Glomerular endothelial cell (primary cell): Measurements from ENCODE around the gene KCTD2. TPM values are rescaled to one million over a fixed set of nuclear protein-coding genes. Genes with fewer than 3 reads are reported as not detected.
A peak's percentile ranks its signal among the peaks of the same experiment; 100 is the strongest.

ENCODE experiments used
- DNase-seq: peaks from one replicate; pipeline ENCODE4 v3.0.0-alpha.2; 2011; ENCODE audit warnings: low read depth, low spot score; ENCODE audit errors: extremely low read depth
- total RNA-seq: library from RNA; depleted of rRNA; stranded (reverse); fragments of >200 nt; gene quantifications from 2 replicates; pipeline ENCODE4 v1.2.3, GENCODE V29; 2015

The KCTD2 gene
- total RNA-seq, 1 donor from 2014 or later: 18.6 TPM

DNA sequence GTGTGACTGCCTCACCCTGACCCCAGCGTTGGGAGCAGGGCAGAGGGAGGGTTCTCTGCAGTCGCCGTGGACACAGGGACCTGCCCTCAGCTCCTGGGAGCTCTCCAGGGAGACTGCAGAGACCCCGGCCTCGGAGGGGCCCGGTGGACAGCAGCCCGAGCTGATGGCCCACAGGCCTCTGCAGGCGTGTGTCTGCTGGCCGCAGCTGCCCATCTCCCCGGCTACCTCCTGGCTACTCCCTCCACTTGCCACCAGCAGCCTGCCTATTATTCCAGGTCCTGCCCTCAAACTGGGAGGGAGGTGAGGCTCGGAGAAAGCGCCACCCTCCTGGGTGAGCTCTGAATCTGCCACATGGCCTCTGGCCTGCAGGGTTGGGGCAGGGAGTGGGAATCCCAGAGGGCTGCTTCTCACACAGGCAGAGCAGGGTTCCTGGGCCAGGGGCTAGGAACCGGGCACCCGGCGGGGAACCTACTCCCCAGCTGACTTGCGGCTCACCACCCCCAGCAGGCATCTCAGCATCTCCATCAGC, 47.9 kb downstream of the KCTD2 start:
- DNase-seq: no peak

DNA sequence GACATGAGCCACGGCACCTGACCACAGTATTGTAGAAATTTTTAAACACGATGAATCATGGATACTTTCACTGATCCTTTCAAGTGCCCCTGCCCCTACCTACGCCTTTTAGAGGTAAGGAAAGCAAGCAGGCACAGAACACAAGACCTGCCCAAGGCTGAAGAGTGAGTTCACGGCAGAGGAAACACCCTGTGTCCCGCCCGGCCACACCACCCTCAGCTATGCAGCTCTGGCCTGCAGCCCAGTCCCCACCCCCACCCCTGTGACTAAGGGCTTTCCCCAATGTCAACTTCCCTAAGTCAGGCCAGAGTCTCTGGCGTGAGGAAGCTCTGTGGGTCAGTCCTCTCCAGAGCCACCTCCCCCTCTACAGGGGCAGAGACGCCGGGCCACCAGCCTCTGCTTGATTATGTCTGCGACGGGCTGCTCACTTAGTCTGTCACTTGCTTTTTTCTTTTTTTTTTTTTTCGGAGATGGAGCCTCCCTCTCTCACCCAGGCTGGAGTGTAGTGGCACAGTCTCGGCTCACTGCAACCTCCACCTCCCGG, 49.1 kb downstream of the KCTD2 start:
- DNase-seq: peak; percentile 34

DNA sequence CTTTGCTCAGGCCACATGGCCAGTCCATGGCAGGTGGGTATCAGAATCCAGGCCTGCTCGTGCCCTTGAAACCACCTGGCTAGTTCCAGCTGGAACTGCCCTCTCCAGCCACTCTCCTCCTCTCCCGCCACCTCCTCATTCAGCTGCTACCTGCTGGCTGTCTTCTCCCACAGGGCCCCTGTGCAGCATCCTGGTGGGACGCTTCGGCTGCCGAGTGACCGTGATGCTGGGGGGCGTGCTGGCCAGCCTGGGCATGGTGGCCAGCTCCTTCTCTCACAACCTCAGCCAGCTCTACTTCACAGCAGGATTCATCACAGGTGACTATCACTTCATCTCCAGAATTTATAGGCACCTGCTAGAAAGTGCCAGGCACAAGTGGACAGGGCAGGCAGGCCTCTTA, 50.8 kb downstream of the KCTD2 start:
- no peak for DNase-seq

DNA sequence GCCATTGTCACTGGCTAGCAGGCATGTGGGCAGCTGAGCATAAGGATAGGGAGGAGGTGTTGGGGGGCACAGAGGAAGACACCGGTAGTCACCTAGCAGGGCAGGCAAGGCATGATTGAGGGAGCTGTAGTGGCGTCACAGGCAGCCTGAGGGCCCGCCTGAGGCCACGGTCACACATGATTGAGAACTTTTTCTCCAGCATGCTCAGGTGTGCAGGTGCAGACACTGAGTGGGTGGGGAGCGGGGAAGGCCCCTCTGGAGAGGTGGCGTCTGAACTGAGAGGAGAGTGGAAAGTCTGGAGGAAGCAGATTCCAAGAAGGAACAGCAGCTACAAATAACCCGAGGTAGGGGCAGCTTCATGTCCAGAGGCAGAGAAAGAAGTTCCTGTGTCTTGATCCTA, 51.8 kb downstream of the KCTD2 start:
- DNase-seq: no peak

DNA sequence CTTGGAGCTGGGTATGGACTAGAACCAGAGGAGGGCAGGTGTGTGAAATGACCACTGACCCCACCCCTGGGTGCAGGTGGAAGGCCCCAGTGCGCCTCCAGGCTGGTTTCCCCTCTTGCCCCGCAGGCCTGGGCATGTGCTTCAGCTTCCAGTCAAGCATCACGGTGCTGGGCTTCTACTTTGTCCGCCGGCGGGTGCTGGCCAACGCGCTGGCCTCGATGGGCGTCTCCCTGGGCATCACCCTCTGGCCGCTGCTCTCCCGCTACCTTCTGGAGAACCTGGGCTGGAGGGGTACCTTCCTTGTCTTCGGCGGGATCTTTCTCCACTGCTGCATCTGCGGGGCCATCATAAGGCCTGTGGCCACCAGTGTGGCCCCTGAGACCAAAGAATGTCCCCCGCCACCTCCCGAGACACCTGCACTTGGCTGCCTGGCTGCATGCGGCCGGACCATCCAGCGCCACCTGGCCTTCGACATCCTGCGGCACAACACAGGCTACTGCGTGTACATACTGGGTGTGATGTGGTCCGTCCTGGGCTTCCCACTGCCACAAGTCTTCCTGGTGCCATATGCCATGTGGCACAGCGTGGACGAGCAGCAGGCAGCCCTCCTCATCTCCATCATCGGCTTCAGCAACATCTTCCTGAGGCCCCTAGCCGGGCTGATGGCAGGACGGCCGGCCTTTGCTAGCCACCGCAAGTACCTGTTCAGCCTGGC, 53.0 kb downstream of the KCTD2 start:
- no peak for DNase-seq

DNA sequence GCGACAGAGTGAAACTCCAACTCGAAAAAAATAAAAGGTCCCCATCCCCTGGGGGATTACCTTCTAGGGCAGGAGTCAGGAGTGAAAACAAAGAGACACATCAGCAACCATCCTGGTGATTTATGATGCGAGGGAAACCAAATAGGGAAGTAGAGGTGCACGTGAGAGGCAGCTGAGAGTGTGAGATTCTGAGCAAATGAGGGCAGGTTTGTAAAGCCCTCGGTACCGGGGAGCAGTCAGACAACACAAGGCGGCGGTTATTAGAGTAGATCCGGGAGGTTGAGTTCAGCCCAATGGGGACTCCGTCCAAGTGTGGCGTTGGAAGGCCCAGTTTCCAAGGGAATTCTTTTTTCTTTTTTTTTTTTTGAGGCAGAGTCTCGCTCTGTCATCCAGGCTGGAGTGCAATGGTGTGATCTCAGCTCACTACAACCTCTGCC, 55.4 kb downstream of the KCTD2 start:
- no peak for DNase-seq

DNA sequence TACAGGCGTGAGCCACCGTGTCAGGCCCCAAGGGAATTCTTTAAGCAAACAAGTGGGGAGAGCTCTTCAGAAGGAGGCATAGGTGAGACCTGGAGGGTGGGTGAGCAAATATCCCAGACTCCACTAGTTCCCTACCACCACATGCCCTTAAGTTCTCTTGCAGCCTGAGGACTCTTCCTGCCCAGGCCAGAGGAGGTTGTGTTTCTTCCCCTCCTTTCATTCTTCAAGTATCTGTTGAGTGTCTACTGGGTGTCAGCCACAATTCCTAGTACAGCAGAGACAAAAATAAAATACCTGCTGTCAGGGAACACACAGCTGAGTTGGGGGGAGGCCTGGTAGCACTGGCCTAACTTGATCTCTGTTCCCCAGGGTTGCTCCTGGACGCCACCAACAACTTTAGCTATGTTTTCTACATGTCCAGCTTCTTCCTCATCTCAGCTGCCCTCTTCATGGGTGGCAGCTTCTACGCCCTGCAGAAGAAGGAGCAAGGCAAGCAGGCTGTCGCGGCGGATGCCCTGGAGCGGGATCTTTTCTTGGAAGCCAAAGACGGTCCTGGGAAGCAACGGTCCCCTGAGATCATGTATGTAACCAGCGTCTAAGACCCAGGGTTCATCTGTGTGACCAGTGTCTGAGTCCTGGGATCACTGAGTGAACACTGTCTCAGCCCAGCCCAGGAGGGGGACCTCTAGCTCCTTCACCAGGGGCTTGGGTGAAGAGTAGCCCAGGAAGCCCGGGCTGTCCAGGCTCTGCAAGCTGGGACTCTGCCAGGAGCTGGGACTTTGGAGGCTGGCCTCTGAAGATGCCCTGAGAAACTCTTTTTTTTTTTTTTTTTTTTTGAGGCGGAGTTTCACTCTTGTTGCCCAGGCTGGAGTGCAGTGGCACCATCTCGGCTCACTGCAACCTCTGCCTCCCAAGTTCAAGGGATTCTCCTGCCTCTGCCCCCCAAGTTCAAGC, 56.9 kb downstream of the KCTD2 start:
- DNase-seq: no peak

DNA sequence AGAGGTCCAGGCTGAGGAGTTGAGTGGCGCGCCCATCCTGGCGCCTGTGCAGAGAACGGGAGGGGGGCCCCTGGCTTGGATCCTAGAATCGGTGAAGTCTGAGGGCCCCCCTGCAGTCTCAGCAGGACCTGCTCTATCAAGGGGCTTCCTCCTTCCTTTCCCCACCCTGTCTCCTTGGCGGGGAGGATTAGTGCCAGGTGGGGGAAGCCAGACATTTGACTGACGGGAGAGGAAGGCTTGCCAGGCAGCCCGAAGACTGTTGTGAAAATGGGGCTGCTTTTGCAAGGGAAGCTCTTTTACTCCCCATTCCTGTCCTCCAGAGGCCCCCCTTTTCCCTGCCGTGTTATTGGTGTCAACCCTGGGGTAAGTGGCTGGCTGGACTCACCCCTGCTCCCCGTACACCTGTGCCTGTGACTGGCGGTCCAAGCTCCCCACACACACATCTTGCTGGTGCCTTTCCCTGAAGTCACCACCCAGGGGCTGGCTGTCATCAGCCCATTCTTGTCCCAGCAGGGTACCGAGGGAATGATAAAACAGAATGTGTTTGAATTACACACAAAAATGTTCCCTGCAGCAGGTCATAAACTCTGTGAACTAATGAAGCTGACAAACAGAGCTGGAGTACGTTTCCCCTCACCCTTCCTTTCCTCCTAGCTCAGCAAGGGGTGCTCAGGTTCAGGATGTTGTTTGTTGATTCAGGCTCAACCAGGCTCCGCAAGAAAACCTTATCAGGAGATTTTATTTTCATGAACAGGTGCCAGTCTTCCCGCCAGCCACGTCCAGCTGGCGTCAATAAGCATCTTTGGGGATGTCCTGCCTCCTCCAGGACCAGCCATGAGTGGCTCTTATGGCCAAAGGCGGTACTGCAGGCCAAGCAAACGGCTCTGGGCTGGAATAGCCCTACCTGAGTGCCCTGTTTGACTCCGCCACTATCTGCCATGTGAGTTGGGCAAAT, 58.4 kb downstream of the KCTD2 start:
- DNase-seq: peak; percentile 25

DNA sequence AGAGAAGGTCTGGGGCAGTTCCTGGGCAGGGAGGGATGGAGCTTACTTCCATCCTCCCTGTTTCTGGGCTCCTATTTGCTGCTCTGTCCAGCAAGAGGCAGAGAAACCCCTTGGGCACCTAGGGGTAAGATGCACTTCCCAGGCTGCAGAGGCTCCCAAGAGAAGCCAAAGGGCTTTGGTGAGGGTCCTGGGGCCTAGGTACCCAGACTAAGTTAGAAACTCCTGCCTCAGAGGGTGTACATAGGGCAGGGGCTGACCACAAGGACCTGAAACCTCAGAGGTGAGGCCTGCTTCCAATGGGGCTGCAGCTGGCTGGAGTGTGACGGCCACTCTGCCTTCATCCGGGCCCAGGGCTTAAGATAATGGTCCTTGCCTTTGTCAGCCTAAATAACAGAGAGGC, 61.2 kb downstream of the KCTD2 start:
- DNase-seq: no peak

DNA sequence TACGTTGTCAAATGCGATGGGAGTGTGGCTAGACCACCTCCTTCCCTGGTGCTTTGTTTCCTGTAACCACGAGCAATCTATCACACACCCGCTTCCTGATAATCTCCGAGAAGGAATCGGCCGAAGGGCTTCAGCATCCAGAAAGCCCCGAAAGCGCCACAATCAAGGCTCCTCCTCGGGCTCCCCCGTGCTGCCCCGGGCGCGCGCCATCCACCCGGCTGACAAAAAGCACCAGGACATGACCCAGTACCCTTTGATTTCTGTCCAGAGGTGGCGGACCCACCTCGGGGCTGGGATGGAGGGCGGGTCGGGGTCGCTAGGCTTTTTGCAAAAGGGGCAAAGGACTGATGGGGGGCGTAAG, 62.0 kb downstream of the KCTD2 start:
- DNase-seq: no peak

DNA sequence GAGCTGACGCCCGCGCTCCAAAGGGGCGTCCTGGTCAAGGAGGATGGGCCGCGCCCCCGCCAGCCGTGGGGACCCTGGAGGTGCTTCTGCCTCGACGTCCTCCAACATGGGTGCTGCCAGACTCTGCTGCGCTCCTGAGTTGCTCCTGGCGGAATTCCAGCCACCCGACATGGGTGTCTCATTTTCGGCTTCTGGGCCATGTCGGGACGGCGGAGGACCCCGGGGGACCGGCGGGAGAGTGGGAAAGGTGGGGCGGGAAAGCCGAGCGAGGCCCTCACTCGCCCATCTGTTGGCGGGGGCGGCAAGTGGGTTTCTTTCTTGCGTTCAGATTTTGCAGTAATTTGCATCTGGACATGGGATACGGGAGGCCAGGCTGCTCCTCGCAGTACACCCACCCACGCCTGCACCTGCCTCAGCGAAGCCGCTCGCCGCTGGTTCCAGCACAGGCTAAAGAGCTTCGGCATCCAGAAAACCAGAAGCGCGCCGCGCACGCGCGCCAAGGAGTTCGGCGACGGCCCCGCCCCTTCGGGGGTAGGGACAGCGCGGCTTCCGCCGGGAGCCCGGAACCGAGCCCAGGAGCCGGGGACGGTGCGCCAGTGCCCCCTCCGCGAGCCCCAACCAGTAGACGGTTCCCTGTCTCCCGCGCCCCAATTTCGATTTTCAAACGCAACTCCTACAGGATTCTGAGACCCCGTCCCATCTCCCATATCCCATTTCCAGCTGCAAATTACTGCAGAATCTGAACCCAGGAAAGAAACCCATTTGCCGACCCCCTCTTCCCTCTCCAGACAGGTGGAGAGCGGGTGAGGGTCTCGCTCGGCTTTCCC, 62.6 kb downstream of the KCTD2 start, which contains the start of gene ARMC7:
ARMC7 (plus strand) TSS at position 563 of the 827 bp plus-strand sequence. CDS start 320 bp downstream, outside the sequence.
- DNase-seq: no peak

DNA sequence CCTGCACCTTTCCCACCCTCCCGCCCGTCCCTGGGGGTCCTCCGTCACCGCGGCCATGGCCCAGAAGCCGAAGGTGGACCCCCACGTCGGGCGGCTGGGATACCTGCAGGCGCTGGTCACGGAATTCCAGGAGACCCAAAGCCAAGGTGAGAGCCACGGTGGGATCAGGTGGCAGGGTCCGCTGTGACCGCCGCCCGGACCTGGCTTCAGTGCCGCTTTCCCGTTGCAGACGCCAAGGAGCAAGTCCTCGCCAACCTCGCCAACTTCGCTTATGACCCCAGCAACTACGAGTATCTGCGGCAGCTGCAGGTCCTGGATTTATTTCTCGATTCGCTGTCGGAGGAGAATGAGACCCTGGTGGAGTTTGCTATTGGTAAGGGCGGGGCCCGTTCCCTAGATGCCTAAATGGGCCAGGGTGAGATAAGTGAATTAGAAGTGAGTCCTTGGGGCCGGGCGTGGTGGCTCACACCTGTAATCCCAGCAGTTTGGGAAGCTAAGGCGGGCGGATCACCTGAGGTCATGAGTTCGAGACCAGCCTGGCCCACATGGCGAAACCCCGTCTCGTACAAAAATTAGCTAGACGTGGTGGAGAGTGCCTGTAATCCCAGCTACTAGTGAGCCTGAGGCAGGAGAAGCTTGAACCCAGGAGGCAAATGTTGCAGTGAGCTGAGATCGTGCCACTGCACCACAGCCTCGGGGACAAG, 63.4 kb downstream of the KCTD2 start:
- DNase-seq: no peak

DNA sequence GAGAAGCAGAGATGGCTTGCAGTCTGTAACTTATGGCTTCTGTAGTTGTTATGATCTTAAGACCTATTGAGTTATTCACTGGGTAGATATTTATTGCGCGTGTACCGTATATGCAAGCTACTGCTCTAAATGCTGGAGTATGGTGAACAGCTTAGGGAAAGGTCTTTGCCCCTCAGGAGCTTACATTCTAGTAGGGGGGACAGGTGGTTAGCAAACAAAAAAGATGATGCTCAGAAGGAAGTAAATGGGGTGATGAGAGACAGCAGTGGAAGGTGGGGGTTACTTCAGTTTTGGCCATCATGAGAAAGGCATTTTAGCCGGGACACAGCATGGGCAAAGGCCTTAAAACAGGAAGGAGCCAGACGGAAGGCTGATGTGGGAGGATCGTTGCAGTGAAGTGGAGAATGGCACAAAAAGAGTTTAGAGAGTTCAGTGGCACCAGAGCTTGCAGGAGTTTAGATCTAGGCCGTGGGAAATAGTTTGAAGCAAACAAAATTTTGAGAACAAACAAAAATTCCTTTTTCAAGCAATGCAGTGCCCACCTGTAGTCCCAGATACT, 64.8 kb downstream of the KCTD2 start:
- DNase-seq: no peak

DNA sequence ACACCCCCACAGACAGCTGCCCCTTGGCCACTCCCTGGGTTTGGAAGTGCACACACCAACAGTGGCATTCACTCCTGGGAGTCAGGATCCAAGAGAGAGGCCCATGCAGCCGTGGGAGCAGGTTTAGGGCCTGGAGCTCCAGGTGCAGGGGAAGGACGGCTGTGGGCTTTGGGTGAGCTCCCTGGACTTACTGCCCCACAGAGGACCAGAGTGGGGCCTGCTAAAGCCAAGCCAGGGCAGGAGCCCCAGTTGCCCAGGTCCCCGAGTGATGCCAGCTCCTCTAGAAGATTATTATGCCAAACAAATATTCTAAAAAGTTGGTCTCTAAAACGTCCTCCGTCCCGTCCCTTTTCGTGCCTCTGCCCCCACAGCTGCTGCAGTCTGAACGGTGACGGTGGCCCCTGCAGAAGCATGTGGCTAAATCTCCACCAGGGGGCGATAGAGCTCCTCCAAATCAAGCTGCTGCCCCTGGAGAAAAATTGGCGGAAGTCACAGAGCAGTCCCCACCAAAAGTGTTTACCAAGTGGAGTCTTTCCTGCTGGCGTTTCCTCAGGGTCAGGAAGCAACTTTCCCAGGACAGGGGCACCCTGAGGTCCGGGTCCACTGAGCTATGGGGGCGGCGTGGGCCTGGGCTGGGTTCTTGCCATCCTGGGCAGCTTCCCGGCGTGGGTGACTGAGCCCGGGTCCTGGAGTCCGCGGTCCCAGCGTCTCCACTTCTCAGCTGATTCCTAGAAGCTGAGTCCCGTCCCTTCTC, 67.0 kb downstream of the KCTD2 start:
- peak; percentile 85 for DNase-seq

DNA sequence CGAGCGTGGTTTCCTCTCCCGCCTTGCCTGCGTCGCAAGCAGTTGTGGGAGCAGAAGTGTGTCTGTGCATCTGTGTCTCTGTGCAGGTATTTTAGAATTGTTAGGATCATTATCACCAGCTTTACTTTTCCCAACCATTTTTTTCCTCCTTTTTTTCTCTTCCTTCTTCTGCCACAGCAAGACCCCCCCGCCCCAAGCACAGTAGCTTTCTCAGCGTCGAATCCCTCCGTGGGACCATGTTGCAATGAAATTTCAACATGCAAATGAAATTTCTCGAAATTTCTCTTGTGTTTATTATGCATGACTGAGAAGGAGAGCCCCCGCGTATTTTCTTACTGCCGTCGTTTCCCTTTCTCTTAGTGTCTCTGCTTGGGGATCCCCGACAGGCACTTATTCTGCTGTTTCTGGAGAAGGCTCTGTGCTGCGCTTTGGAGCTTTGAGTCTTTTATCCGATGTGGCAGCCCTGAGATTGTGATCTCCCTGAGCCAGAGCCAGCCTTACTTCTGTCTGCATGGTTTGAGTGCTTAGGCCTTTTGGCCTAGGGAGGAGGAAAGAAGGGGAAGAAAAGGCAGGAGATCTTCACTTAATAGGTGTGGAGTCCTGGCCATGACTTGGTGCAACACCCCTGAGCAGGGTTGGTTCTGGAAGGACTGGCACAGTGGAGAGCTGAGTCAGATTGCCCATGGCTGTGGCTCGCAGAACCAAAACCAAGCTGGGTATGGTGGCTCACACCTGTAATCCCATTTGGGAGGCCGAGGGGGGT, 67.7 kb downstream of the KCTD2 start:
- DNase-seq: no peak
